PFSK-1 (cell line): ENCODE data around the gene ZNF101. TPM values are rescaled to one million over a fixed set of nuclear protein-coding genes. Genes with fewer than 3 reads are reported as not detected.

Experiments
- FOXP2 ChIP-seq: optimal IDR thresholded peaks from 2 replicates; pipeline ENCODE3; 2011; ENCODE audit warnings: borderline replicate concordance, control low read depth, inconsistent platforms; ENCODE audit not compliant: insufficient read depth; ENCODE audit errors: extremely low read length, extremely low read depth
- POLR2AphosphoS5 ChIP-seq: IDR thresholded peaks from 2 replicates; pipeline ENCODE4 v1.6.1; 2012; ENCODE audit warnings: low read depth, mild to moderate bottlenecking, control low read depth, low read length, moderate library complexity
- REST ChIP-seq, 2 experiments: IDR thresholded peaks; 2 replicates each; pipeline versions ENCODE4 v1.6.1 to v1.8.0; 2011 to 2012; ENCODE audit warnings: low read depth in 2 of 2, low read length in 2 of 2, control low read depth in 1 of 2, inconsistent platforms in 1 of 2, mild to moderate bottlenecking in 1 of 2, moderate library complexity in 1 of 2; ENCODE audit not compliant: insufficient read depth in 1 of 2
- SIN3A ChIP-seq: IDR thresholded peaks from 2 replicates; pipeline ENCODE4 v1.6.1; 2012; ENCODE audit warnings: mild to moderate bottlenecking, low read length, moderate library complexity, borderline replicate concordance; ENCODE audit not compliant: insufficient read depth
- TAF1 ChIP-seq: IDR thresholded peaks from 2 replicates; pipeline ENCODE4 v1.6.1; 2012; ENCODE audit warnings: low read length, control low read depth, borderline replicate concordance; ENCODE audit not compliant: insufficient read depth
- polyA plus RNA-seq: library from polyadenylated mRNA; unstranded; fragments of >200 nt; gene quantifications from one replicate; pipeline ENCODE4 v1.2.1, GENCODE V29; 2012; ENCODE audit warnings: low read depth, missing spikeins; ENCODE audit not compliant: insufficient read length

The ZNF101 gene
- 1.6 TPM for polyA plus RNA-seq

GRCh38 chr19:19668230-19669012 lies at the start of gene ZNF101:
ZNF101 (plus strand) TSS chr19:19668839; CDS start chr19:19668964, 125 bp downstream.
- TF ChIP-seq POLR2AphosphoS5 = peak; percentile 89
- TF ChIP-seq SIN3A = peak; percentile 43; the same call in 1 of the 2 replicates
- TF ChIP-seq FOXP2 = no peak
- TF ChIP-seq REST (IDR thresholded peaks at IDR 0.05; ENCODE audit: insufficient read depth in 1 of 2, low read depth in 2 of 2, low read length in 2 of 2) = 0 out of 4 replicates have a peak, but pooled peaks of 1 of the 2 experiments have one; percentile 8
- TF ChIP-seq TAF1 = peak; percentile 59; the same call in 1 of the 2 replicates

- TF ChIP-seq REST (IDR thresholded peaks at IDR 0.05; ENCODE audit: insufficient read depth in 1 of 2, low read depth in 2 of 2, low read length in 2 of 2) (no peak), FOXP2 (no peak), SIN3A (no peak), TAF1 (no peak), POLR2AphosphoS5 (no peak)
Measured at GRCh38 chr19:19619181-19619848, 49.3 kb upstream of the ZNF101 start.

GRCh38 chr19:19619849-19620210 lies 48.8 kb upstream of the ZNF101 start:
- TF ChIP-seq REST (IDR thresholded peaks at IDR 0.05; ENCODE audit: insufficient read depth in 1 of 2, low read depth in 2 of 2, low read length in 2 of 2) = no peak
- no peak for TF ChIP-seq POLR2AphosphoS5
- no peak for TF ChIP-seq TAF1
- no peak for TF ChIP-seq SIN3A
- TF ChIP-seq FOXP2 = no peak

GRCh38 chr19:19623383-19623782 lies 45.3 kb upstream of the ZNF101 start:
- TF ChIP-seq TAF1 = no peak
- no peak for TF ChIP-seq FOXP2
- TF ChIP-seq POLR2AphosphoS5 = no peak
- TF ChIP-seq SIN3A = no peak
- no peak for TF ChIP-seq REST (IDR thresholded peaks at IDR 0.05; ENCODE audit: insufficient read depth in 1 of 2, low read depth in 2 of 2, low read length in 2 of 2)
